Skeletal muscle satellite cell (primary cell): Measurements from ENCODE around the gene LTB4R2.
"Not testable (repeated sequence)": the region's sequence is repeated elsewhere in the genome, so short reads cannot be mapped to it uniquely, and the experiment has no call there.

ENCODE experiments used
- H3K27me3 ChIP-seq: 2 replicates; pipeline ENCODE4 v1.7.0; 2013; ENCODE audit warnings: low read length; ENCODE audit not compliant: control insufficient read depth, insufficient read depth
- H3K36me3 ChIP-seq: 2 replicates; pipeline ENCODE4 v1.7.0; 2013; ENCODE audit warnings: mild to moderate bottlenecking, control low read depth, low read length; ENCODE audit not compliant: insufficient read depth
- H3K4me1 ChIP-seq: 2 replicates; pipeline ENCODE4 v1.7.0; 2013; ENCODE audit warnings: low read length; ENCODE audit not compliant: control insufficient read depth, insufficient read depth
- H3K4me2 ChIP-seq: 2 replicates; pipeline ENCODE4 v1.7.0; 2013; ENCODE audit warnings: mild to moderate bottlenecking, low read length
- H3K4me3 ChIP-seq: 2 replicates; pipeline ENCODE4 v1.7.0; 2013; ENCODE audit warnings: low read length
- H3K9ac ChIP-seq: 2 replicates; pipeline ENCODE4 v1.7.0; 2013; ENCODE audit warnings: mild to moderate bottlenecking, low read depth, low read length, moderate library complexity
- H3K9me3 ChIP-seq: replicated peaks from 2 replicates; pipeline ENCODE4 v1.7.0; 2013; ENCODE audit warnings: mild to moderate bottlenecking, control low read depth, low read length

LTB4R2 gene

GRCh38 chr14:24340606-24341005 is 30.7 kb downstream of the LTB4R2 start:
- Histone ChIP-seq H3K4me1 (no peaks in the 10 kb centered on the region), H3K36me3 (no peaks in the 10 kb centered on the region), H3K9ac (no peak overlapping the region), H3K9me3 (no peaks in the 10 kb centered on the region), H3K4me2 (no peak overlapping the region), H3K27me3 (peaks cover 62% of the 10 kb centered on the region), H3K4me3 (no peak overlapping the region)

- peaks cover 60% of the 10 kb centered on the region for H3K27me3 ChIP-seq
- H3K4me2 ChIP-seq: no peak overlapping the region
- H3K4me3 ChIP-seq: no peak overlapping the region
- no peaks in the 10 kb centered on the region for H3K4me1 ChIP-seq
- no peaks in the 10 kb centered on the region for H3K9me3 ChIP-seq
- H3K9ac ChIP-seq: no peak overlapping the region
- no peaks in the 10 kb centered on the region for H3K36me3 ChIP-seq
Observed at GRCh38 chr14:24342889-24343288, 32.9 kb downstream of the LTB4R2 start.

- H3K9me3 ChIP-seq: no peaks in the 10 kb centered on the region
- H3K4me2 ChIP-seq: no peak overlapping the region
- H3K9ac ChIP-seq: no peak overlapping the region
- H3K4me1 ChIP-seq: no peaks in the 10 kb centered on the region
- no peak overlapping the region for H3K4me3 ChIP-seq
- H3K27me3 ChIP-seq: peaks cover 48% of the 10 kb centered on the region
- no peaks in the 10 kb centered on the region for H3K36me3 ChIP-seq
Observed at GRCh38 chr14:24343795-24344660, 34.1 kb downstream of the LTB4R2 start.

- no peak overlapping the region for H3K9ac ChIP-seq
- no peak overlapping the region for H3K4me3 ChIP-seq
- H3K36me3 ChIP-seq: no peaks in the 10 kb centered on the region
- H3K4me2 ChIP-seq: no peak overlapping the region
- no peaks in the 10 kb centered on the region for H3K9me3 ChIP-seq
- H3K27me3 ChIP-seq: peaks cover 48% of the 10 kb centered on the region
- peaks cover 10% of the 10 kb centered on the region for H3K4me1 ChIP-seq
Observed at GRCh38 chr14:24347134-24347533, 37.2 kb downstream of the LTB4R2 start.

- Histone ChIP-seq H3K36me3 (no peaks in the 10 kb centered on the region), H3K27me3 (peaks cover 48% of the 10 kb centered on the region), H3K9ac (no peak overlapping the region), H3K9me3 (no peaks in the 10 kb centered on the region), H3K4me2 (no peak overlapping the region), H3K4me1 (peaks cover 12% of the 10 kb centered on the region), H3K4me3 (no peak overlapping the region)
Observed at GRCh38 chr14:24348186-24348585, 38.2 kb downstream of the LTB4R2 start.

GRCh38 chr14:24349742-24350141 is 39.8 kb downstream of the LTB4R2 start:
- Histone ChIP-seq H3K4me2 (no peak overlapping the region), H3K4me3 (no peak overlapping the region), H3K9me3 (no peaks in the 10 kb centered on the region), H3K27me3 (peaks cover 46% of the 10 kb centered on the region), H3K9ac (no peak overlapping the region), H3K36me3 (no peaks in the 10 kb centered on the region), H3K4me1 (peaks cover 20% of the 10 kb centered on the region)

- no peaks in the 10 kb centered on the region for H3K9me3 ChIP-seq
- no peaks in the 10 kb centered on the region for H3K36me3 ChIP-seq
- H3K4me2 ChIP-seq: no peak overlapping the region
- peaks cover 20% of the 10 kb centered on the region for H3K4me1 ChIP-seq
- H3K4me3 ChIP-seq: no peak overlapping the region
- H3K27me3 ChIP-seq: peaks cover 33% of the 10 kb centered on the region
- H3K9ac ChIP-seq: no peak overlapping the region
Observed at GRCh38 chr14:24351517-24351916, 41.6 kb downstream of the LTB4R2 start.

- H3K4me1 ChIP-seq: peaks cover 20% of the 10 kb centered on the region
- no peaks in the 10 kb centered on the region for H3K9me3 ChIP-seq
- no peaks in the 10 kb centered on the region for H3K36me3 ChIP-seq
- H3K4me2 ChIP-seq: peak overlapping the region; percentile 16
- H3K4me3 ChIP-seq: no peak overlapping the region
- H3K27me3 ChIP-seq: peaks cover 24% of the 10 kb centered on the region
- no peak overlapping the region for H3K9ac ChIP-seq
Observed at GRCh38 chr14:24353559-24354481, 43.9 kb downstream of the LTB4R2 start.

- not testable (repeated sequence) for H3K9me3 ChIP-seq, H3K9ac ChIP-seq, H3K4me3 ChIP-seq, H3K36me3 ChIP-seq
- Histone ChIP-seq H3K4me1 (peaks cover 20% of the 10 kb centered on the region), H3K27me3 (peaks cover 20% of the 10 kb centered on the region), H3K4me2 (peak overlapping the region; percentile 16)
Observed at GRCh38 chr14:24354482-24354825, 44.5 kb downstream of the LTB4R2 start.

GRCh38 chr14:24355009-24355408 is 45.1 kb downstream of the LTB4R2 start:
- H3K9me3 ChIP-seq: no peaks in the 10 kb centered on the region
- no peaks in the 10 kb centered on the region for H3K36me3 ChIP-seq
- H3K4me3 ChIP-seq: no peak overlapping the region
- H3K4me2 ChIP-seq: no peak overlapping the region
- H3K4me1 ChIP-seq: peaks cover 20% of the 10 kb centered on the region
- H3K9ac ChIP-seq: no peak overlapping the region
- H3K27me3 ChIP-seq: peaks cover 15% of the 10 kb centered on the region

- no peak overlapping the region for H3K4me3 ChIP-seq
- no peak overlapping the region for H3K9ac ChIP-seq
- H3K4me2 ChIP-seq: no peak overlapping the region
- peaks cover 20% of the 10 kb centered on the region for H3K4me1 ChIP-seq
- H3K9me3 ChIP-seq: no peaks in the 10 kb centered on the region
- no peaks in the 10 kb centered on the region for H3K36me3 ChIP-seq
- peaks cover 7% of the 10 kb centered on the region for H3K27me3 ChIP-seq
Observed at GRCh38 chr14:24356208-24356607, 46.3 kb downstream of the LTB4R2 start.
